HepG2 (cell line): ENCODE measurements around the gene CSNK2A1. TPM values are rescaled to one million over a fixed set of nuclear protein-coding genes. Genes with fewer than 3 reads are reported as not detected.

Source experiments
- ATAC-seq: fragments of 200-7000 bp; cut with Tn5 transposase; 3 replicates; pipeline ENCODE4 v1.9.1; 2020; ENCODE audit warnings: mild to moderate bottlenecking, moderate library complexity
- BruUV-seq: library from RNA; stranded (reverse); fragments of 400-500 nt; replicated peaks from 2 replicates; lab custom pipeline; 2021; lab: Mats Ljungman, UMichigan
- CTCF ChIA-PET: fragments of 300-600 bp; formaldehyde crosslinking; extraction: SDS; loops from one replicate; lab custom pipeline; 2021; ENCODE audit warnings: low total read pairs, inconsistent platforms, low intra/inter-chr PET ratio; lab: Yijun Ruan, JAX
- POLR2A ChIA-PET: fragments of 350-600 bp; sonication (Branson Sonifier 250); formaldehyde crosslinking; loops from one replicate; lab custom pipeline; 2020; ENCODE audit warnings: antibody characterized with exemption, inconsistent platforms; lab: Yijun Ruan, JAX
- DNase-seq: peaks from one replicate; pipeline ENCODE4 v3.0.0-alpha.2; 2015; ENCODE audit warnings: low spot score
- FAIRE-seq: peaks from 3 replicates; lab custom pipeline; 2011; peaks lifted over from hg19 to GRCh38; lab: Jason Lieb, UNC
- H2AFZ ChIP-seq: one replicate; pipeline ENCODE4 v1.6.1; 2011; ENCODE audit warnings: low read length, inconsistent platforms
- H3K27ac ChIP-seq: fragments of 300-600 bp; 3 replicates; pipeline ENCODE4 v1.8.0; 2011; ENCODE audit warnings: mixed run types, mild to moderate bottlenecking, mixed read lengths, low read length, inconsistent platforms; ENCODE audit not compliant: insufficient read depth; ENCODE audit errors: extremely low read length
- H3K27me3 ChIP-seq, 2 experiments: fragments of 200-600 bp in 1 of 2; 2 replicates in 1 of 2; 3 replicates in 1 of 2; pipeline versions ENCODE4 v1.6.0 to v1.8.0; 2011; ENCODE audit warnings: low read length in 2 of 2, mild to moderate bottlenecking in 2 of 2, moderate library complexity in 2 of 2, inconsistent platforms in 1 of 2; ENCODE audit not compliant: insufficient read depth in 2 of 2, control insufficient read depth in 1 of 2
- H3K36me3 ChIP-seq, 2 experiments: fragments of 200-600 bp in 1 of 2; replicated peaks in 1 of 2; 2 replicates in 1 of 2; 3 replicates in 1 of 2; pipeline versions ENCODE4 v1.5.1 to v1.8.0; 2011; ENCODE audit warnings: low read length in 2 of 2, inconsistent platforms in 1 of 2; ENCODE audit not compliant: insufficient read depth in 2 of 2, control insufficient read depth in 1 of 2
- H3K4me1 ChIP-seq: 2 replicates; pipeline ENCODE4 v1.5.1; 2012; ENCODE audit warnings: low read length, inconsistent platforms; ENCODE audit not compliant: insufficient read depth
- H3K4me2 ChIP-seq: 2 replicates; pipeline ENCODE4 v1.6.0; 2011; ENCODE audit warnings: low read depth, low read length, inconsistent platforms
- H3K4me3 ChIP-seq, 3 experiments: fragments of 200-600 bp in 1 of 3; sonication (generic), shearing (Covaris generic) in 1 of 3; replicated peaks in 1 of 3; 2 replicates each; pipeline ENCODE4 v1.5.1; 2011 to 2016; ENCODE audit warnings: low read length in 3 of 3, inconsistent platforms in 2 of 3, low read depth in 2 of 3, mild to moderate bottlenecking in 2 of 3, control low read depth in 1 of 3, mixed read lengths in 1 of 3; ENCODE audit not compliant: insufficient read depth in 1 of 3
- H3K79me2 ChIP-seq: one replicate; pipeline ENCODE4 v1.6.1; 2011; ENCODE audit warnings: low read length, inconsistent platforms; ENCODE audit not compliant: insufficient read depth
- H3K9ac ChIP-seq: 2 replicates; pipeline ENCODE4 v1.6.0; 2011; ENCODE audit warnings: mild to moderate bottlenecking, low read depth, low read length, inconsistent platforms; ENCODE audit not compliant: insufficient read depth
- H3K9me3 ChIP-seq: 2 replicates; pipeline ENCODE4 v1.5.1; 2012; ENCODE audit warnings: mild to moderate bottlenecking, low read length
- H4K20me1 ChIP-seq: 2 replicates; pipeline ENCODE4 v1.6.0; 2011; ENCODE audit warnings: inconsistent platforms, mild to moderate bottlenecking, low read length, moderate library complexity; ENCODE audit not compliant: insufficient read depth
- CBX1 ChIP-seq: IDR thresholded peaks from one replicate; pipeline ENCODE4 v1.6.1; 2016; ENCODE audit warnings: antibody characterized with exemption, low read depth
- CSRNP2 ChIP-seq: sonication (generic); formaldehyde crosslinking; conservative IDR thresholded peaks from 2 replicates; pipeline ENCODE4 v1.8.0; 2022; ENCODE audit warnings: low read depth, missing genetic modification reagents
- KLF12 ChIP-seq: sonication (generic); formaldehyde crosslinking; IDR thresholded peaks from 2 replicates; pipeline ENCODE4 v1.4.0; 2020; ENCODE audit warnings: missing genetic modification reagents, borderline replicate concordance
- MED13 ChIP-seq: sonication (generic); formaldehyde crosslinking; IDR thresholded peaks from 2 replicates; pipeline ENCODE4 v1.5.0; 2020; ENCODE audit warnings: missing genetic modification reagents
- ONECUT2 ChIP-seq: sonication (generic); formaldehyde crosslinking; IDR thresholded peaks from 2 replicates; pipeline ENCODE4 v1.4.0; 2020; ENCODE audit warnings: missing genetic modification reagents
- PAXIP1 ChIP-seq: sonication (generic); formaldehyde crosslinking; conservative IDR thresholded peaks from 2 replicates; pipeline ENCODE4 v1.4.0; 2020; ENCODE audit warnings: mild to moderate bottlenecking, missing genetic modification reagents, moderate library complexity
- TAF1 ChIP-seq: sonication (generic); formaldehyde crosslinking; IDR thresholded peaks from 2 replicates; pipeline ENCODE4 v1.4.0; 2020; ENCODE audit warnings: missing genetic modification reagents
- TRIM24 ChIP-seq: sonication (generic); formaldehyde crosslinking; IDR thresholded peaks from 2 replicates; pipeline ENCODE4 v1.8.0; 2022; ENCODE audit warnings: mild to moderate bottlenecking, missing genetic modification reagents
- TSC22D2 ChIP-seq: sonication (generic); formaldehyde crosslinking; IDR thresholded peaks from 2 replicates; pipeline ENCODE4 v1.5.1; 2020; ENCODE audit warnings: missing genetic modification reagents, mild to moderate bottlenecking, borderline replicate concordance
- ZNF446 ChIP-seq: sonication (generic); formaldehyde crosslinking; IDR thresholded peaks from 2 replicates; pipeline ENCODE4 v1.5.0; 2020; ENCODE audit warnings: mild to moderate bottlenecking, missing genetic modification reagents
- ZNF614 ChIP-seq: IDR thresholded peaks from 2 replicates; pipeline ENCODE4 v1.6.1; 2018; ENCODE audit warnings: missing biosample characterization, missing genetic modification reagents, inconsistent platforms, borderline replicate concordance
- WGBS: methylation state at CpG from one replicate; pipeline ENCODE4 v1.1.6; 2017; ENCODE audit warnings: low lambda C conversion rate; 5-methylcytosine and 5-hydroxymethylcytosine counted together
- in situ Hi-C: cut with HindIII; loops from 2 replicates; pipeline ENCODE4 v1.10.0; 2017; ENCODE audit warnings: low pct_unique_long_range_greater_than_20kb; ENCODE audit not compliant: extremely low pct_ligation_motif_present
- intact Hi-C: fragments of 100-400 bp; cut with micrococcal nuclease; formaldehyde crosslinking; loops from one replicate; pipeline ENCODE4 v1.10.0; 2022; ENCODE audit not compliant: unreplicated experiment
- polyA plus RNA-seq, 8 experiments: library from polyadenylated mRNA; depleted of rRNA in 3 of 8; stranded (reverse) in 7 of 8; unstranded in 1 of 8; fragments of >200 nt; fragmentation: Illumina TruSeq in 4 of 8; extraction: Trizol in 4 of 8; gene quantifications; 2 replicates each; pipeline versions ENCODE4 v1.2.1 to v1.2.3, GENCODE V29; 2011 to 2016; ENCODE audit warnings: low read depth in 4 of 8, missing spikeins in 1 of 8, mixed read lengths in 1 of 8; ENCODE audit not compliant: insufficient read depth in 1 of 8
- total RNA-seq, 5 experiments: library from RNA; depleted of rRNA; stranded (reverse); fragments of >200 nt; fragmentation: Illumina TruSeq; extraction: Trizol; gene quantifications; 2 replicates each; pipeline ENCODE4 v1.2.3, GENCODE V29; 2016; ENCODE audit warnings: low read depth in 1 of 5
- TF ChIP-seq, protein P1 (sequence below): sonication (generic); formaldehyde crosslinking; IDR thresholded peaks from 2 replicates; pipeline ENCODE4 v1.8.0; 2022; ENCODE audit warnings: mild to moderate bottlenecking, missing genetic modification reagents, moderate library complexity
- TF ChIP-seq, protein P2 (sequence below): sonication (generic); formaldehyde crosslinking; conservative IDR thresholded peaks from 2 replicates; pipeline ENCODE4 v1.8.1; 2023; ENCODE audit warnings: missing genetic modification reagents

CSNK2A1 gene
- total and polyA plus RNA-seq, 2 of the 13 experiments (the other 11 are each of a cell fraction or from before 2014, with no cell fraction given): 153 to 231 TPM

DNA sequence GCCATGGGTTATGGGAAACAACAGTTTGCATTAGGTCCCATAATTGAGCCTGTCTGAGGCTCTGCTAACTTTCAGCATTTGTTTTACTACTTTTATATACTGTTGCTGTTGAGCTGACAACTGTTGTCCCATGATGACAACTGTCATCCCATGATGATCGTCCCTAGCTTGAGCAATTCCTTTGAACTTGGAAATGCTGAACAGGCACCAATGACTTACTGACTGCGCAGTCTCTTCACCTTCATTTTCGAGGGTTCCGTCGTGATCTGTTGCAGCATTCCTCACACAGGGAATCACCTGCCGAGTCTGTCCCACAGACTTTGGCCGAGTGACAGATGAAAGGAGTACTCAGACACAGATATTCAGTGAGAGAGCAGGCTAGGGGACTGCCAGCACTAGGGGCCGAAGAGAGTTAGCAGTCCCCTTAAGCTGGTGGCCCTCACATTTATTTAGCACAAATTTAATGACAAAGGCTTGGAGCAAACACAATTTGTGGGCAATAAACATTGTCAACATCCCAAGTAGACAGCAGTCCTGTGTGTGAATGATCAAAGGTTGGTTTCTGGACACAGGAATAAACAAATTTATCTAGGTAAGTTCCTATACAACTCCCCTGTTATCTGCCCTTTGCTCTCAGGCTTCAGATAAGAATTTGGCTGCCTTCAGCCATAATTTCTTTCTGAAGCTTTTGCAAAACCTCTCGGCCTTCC lies 71.3 kb downstream of the CSNK2A1 start (continued):
- 0 out of 2 replicates have a peak, but pooled peaks have one; percentile 56 for TF ChIP-seq ZNF446 (CRISPR knock-in tag)
- TF ChIP-seq ZNF614 (CRISPR knock-in tag): 0 out of 2 replicates have a peak, but pooled peaks have one; percentile 20
- no peak for TF ChIP-seq TAF1
- TF ChIP-seq CSRNP2: no peak
- no peak for TF ChIP-seq ONECUT2
- TF ChIP-seq KLF12 (CRISPR knock-in tag): no peak
- 0 out of 2 replicates have a peak, but pooled peaks have one; percentile 37 for TF ChIP-seq TRIM24 (CRISPR knock-in tag)

- no peaks in the 10 kb centered on the region for H3K36me3 ChIP-seq
- POLR2A ChIA-PET: no interaction called here
- peaks cover 31% of the 10 kb centered on the region for H3K4me1 ChIP-seq
- H3K9me3 ChIP-seq: peaks cover 55% of the 10 kb centered on the region
- no peak overlapping the region for H3K27ac ChIP-seq
- DNase-seq (no peak), FAIRE-seq (no peak), ATAC-seq (no peak)
- no peak overlapping the region for H2AFZ ChIP-seq
- WGBS: 42% methylated on average over 8 of the region's 8 CpGs
- H3K79me2 ChIP-seq: no peaks in the 10 kb centered on the region
- no peaks in the 10 kb centered on the region; a peak in 1 of 5 replicates for H3K27me3 ChIP-seq
- intact Hi-C loops (no loop called here), in situ Hi-C loops (no loop called here)
- no peak overlapping the region for H3K4me3 ChIP-seq
- CTCF ChIA-PET: no interaction called here
- H3K9ac ChIP-seq: no peak overlapping the region
- no TSS peak for BruUV-seq
- H3K4me2 ChIP-seq: no peak overlapping the region
- no peaks in the 10 kb centered on the region for H4K20me1 ChIP-seq
- TF ChIP-seq TSC22D2 (CRISPR knock-in tag): no peak
- TF ChIP-seq MED13 (CRISPR knock-in tag): no peak
- TF ChIP-seq CBX1: no peak
- TF ChIP-seq, protein P1, sequence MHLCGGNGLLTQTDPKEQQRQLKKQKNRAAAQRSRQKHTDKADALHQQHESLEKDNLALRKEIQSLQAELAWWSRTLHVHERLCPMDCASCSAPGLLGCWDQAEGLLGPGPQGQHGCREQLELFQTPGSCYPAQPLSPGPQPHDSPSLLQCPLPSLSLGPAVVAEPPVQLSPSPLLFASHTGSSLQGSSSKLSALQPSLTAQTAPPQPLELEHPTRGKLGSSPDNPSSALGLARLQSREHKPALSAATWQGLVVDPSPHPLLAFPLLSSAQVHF (CRISPR knock-in tag): no peak
- TF ChIP-seq, protein P2, sequence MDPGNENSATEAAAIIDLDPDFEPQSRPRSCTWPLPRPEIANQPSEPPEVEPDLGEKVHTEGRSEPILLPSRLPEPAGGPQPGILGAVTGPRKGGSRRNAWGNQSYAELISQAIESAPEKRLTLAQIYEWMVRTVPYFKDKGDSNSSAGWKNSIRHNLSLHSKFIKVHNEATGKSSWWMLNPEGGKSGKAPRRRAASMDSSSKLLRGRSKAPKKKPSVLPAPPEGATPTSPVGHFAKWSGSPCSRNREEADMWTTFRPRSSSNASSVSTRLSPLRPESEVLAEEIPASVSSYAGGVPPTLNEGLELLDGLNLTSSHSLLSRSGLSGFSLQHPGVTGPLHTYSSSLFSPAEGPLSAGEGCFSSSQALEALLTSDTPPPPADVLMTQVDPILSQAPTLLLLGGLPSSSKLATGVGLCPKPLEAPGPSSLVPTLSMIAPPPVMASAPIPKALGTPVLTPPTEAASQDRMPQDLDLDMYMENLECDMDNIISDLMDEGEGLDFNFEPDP (CRISPR knock-in tag): no peak
- TF ChIP-seq PAXIP1 (CRISPR knock-in tag): 0 out of 2 replicates have a peak, but pooled peaks have one; percentile 12
Measured at GRCh38 chr20:469746-470490, 73.7 kb downstream of the CSNK2A1 start.
